NT2/D1 (cell line): ENCODE measurements around the gene KSR1.

Experiments
- DNase-seq: peaks from one replicate; pipeline ENCODE4 v3.0.0-alpha.2; 2011; ENCODE audit warnings: low read depth, low spot score
- H3K27me3 ChIP-seq: 2 replicates; pipeline ENCODE4 v1.6.0; 2011; ENCODE audit warnings: mild to moderate bottlenecking; ENCODE audit not compliant: insufficient read length, insufficient read depth
- H3K36me3 ChIP-seq: 2 replicates; pipeline ENCODE4 v1.6.1; 2011; ENCODE audit warnings: mild to moderate bottlenecking, low read length, mixed read lengths; ENCODE audit not compliant: insufficient read depth, insufficient read length
- H3K4me1 ChIP-seq: 2 replicates; pipeline ENCODE4 v1.5.1; 2011; ENCODE audit not compliant: insufficient read depth, insufficient read length
- H3K4me3 ChIP-seq: 2 replicates; pipeline ENCODE4 v1.5.1; 2011; ENCODE audit warnings: low read depth; ENCODE audit not compliant: insufficient read length
- H3K9ac ChIP-seq: 2 replicates; pipeline ENCODE4 v1.6.0; 2011; ENCODE audit warnings: low read depth; ENCODE audit not compliant: insufficient read length
- H3K9me3 ChIP-seq: 2 replicates; pipeline ENCODE4 v1.5.1; 2011; ENCODE audit warnings: mild to moderate bottlenecking, low read length; ENCODE audit not compliant: insufficient read depth
- SUZ12 ChIP-seq: IDR thresholded peaks from 2 replicates; pipeline ENCODE4 v1.6.1; 2011; ENCODE audit not compliant: insufficient read length, insufficient read depth; ENCODE audit errors: extremely low read depth
- YY1 ChIP-seq: IDR thresholded peaks from 2 replicates; pipeline ENCODE4 v1.6.1; 2011; ENCODE audit not compliant: insufficient read length, insufficient read depth
- ZNF274 ChIP-seq: IDR thresholded peaks from 2 replicates; pipeline ENCODE4 v1.6.1; 2011; ENCODE audit warnings: mild to moderate bottlenecking, low read depth, low read length

The KSR1 gene

GRCh38 chr17:27471321-27472269, 15.3 kb downstream of the KSR1 start:
- peaks cover 16% of the 10 kb centered on the region for H3K4me1 ChIP-seq

GRCh38 chr17:27473190-27473747, 17.0 kb downstream of the KSR1 start:
- H3K4me1 ChIP-seq, result peaks cover 16% of the 10 kb centered on the region
- TF ChIP-seq SUZ12 (no peak), ZNF274 (no peak), YY1 (no peak)
- no peaks in the 10 kb centered on the region for H3K36me3 ChIP-seq
- H3K4me3 ChIP-seq, result no peak overlapping the region
- no peak for DNase-seq
- H3K9me3 ChIP-seq, result no peaks in the 10 kb centered on the region
- no peak overlapping the region for H3K9ac ChIP-seq
- H3K27me3 ChIP-seq, result no peaks in the 10 kb centered on the region

More at GRCh38 chr17:27471321-27472269, 15.3 kb downstream of the KSR1 start:
- DNase-seq, result no peak
- TF ChIP-seq SUZ12 (no peak), YY1 (no peak), ZNF274 (no peak)
- no peak overlapping the region for H3K9ac ChIP-seq
- no peaks in the 10 kb centered on the region for H3K36me3 ChIP-seq
- H3K4me3 ChIP-seq, result no peak overlapping the region
- no peaks in the 10 kb centered on the region for H3K9me3 ChIP-seq
- no peaks in the 10 kb centered on the region for H3K27me3 ChIP-seq

- Histone ChIP-seq H3K9me3 (no peaks in the 10 kb centered on the region), H3K4me1 (peaks cover 15% of the 10 kb centered on the region), H3K4me3 (no peak overlapping the region), H3K36me3 (no peaks in the 10 kb centered on the region), H3K9ac (no peak overlapping the region), H3K27me3 (no peaks in the 10 kb centered on the region)
- TF ChIP-seq ZNF274 (no peak), YY1 (no peak), SUZ12 (no peak)
- no peak for DNase-seq
These were observed 17.7 kb downstream of the KSR1 start for GRCh38 chr17:27473748-27474609.

- Histone ChIP-seq H3K36me3 (no peaks in the 10 kb centered on the region), H3K4me3 (no peak overlapping the region), H3K9ac (no peak overlapping the region), H3K27me3 (no peaks in the 10 kb centered on the region), H3K4me1 (peaks cover 17% of the 10 kb centered on the region), H3K9me3 (no peaks in the 10 kb centered on the region)
- DNase-seq, result no peak
- no peak for TF ChIP-seq ZNF274
- no peak for TF ChIP-seq YY1
- no peak for TF ChIP-seq SUZ12
These were observed 18.9 kb downstream of the KSR1 start for GRCh38 chr17:27475070-27475673.

- H3K9me3 ChIP-seq, result no peaks in the 10 kb centered on the region
- H3K4me1 ChIP-seq, result peaks cover 17% of the 10 kb centered on the region
- TF ChIP-seq YY1, result no peak
- no peak for TF ChIP-seq ZNF274
- TF ChIP-seq SUZ12, result no peak
- DNase-seq, result no peak
- no peaks in the 10 kb centered on the region for H3K27me3 ChIP-seq
- peaks cover under 1% of the 10 kb centered on the region for H3K36me3 ChIP-seq
- H3K4me3 ChIP-seq, result no peak overlapping the region
- no peak overlapping the region for H3K9ac ChIP-seq
These were observed 20.0 kb downstream of the KSR1 start for GRCh38 chr17:27475981-27476895.
